Ovary (tissue), 3 donors: Measurements from ENCODE around the gene CC2D2A.

Source experiments
- CTCF ChIP-seq, 3 donors: fragments of 450-650 bp in 2 of 3; fragments of 200-600 bp in 1 of 3; IDR thresholded peaks; one replicate each; pipeline versions ENCODE4 v1.5.1 to v1.8.0; 2016 to 2022; ENCODE audit warnings: antibody characterized with exemption in 3 of 3, mild to moderate bottlenecking in 1 of 3
- EP300 ChIP-seq: sonication (generic); formaldehyde crosslinking; IDR thresholded peaks from one replicate; pipeline ENCODE4 v1.6.1; 2017; ENCODE audit warnings: antibody characterized with exemption
- POLR2A ChIP-seq: fragments of 450-650 bp; IDR thresholded peaks from one replicate; pipeline ENCODE4 v1.6.1; 2017; ENCODE audit warnings: antibody characterized with exemption, mild to moderate bottlenecking, moderate library complexity
- donor health status: DM: no; HTN: no; CAD: no.

GRCh38 chr4:15444879-15445547, 24.7 kb upstream of the CC2D2A start:
- no peak for TF ChIP-seq POLR2A
- no peak for TF ChIP-seq CTCF (IDR thresholded peaks at IDR 0.05)
- TF ChIP-seq EP300: no peak
